Adipocyte (in vitro differentiated cells): ENCODE data around the gene LRRK2.
A peak's percentile ranks its signal among the peaks of the same experiment; 100 is the strongest.

ENCODE experiments used
- DNase-seq: peaks from one replicate; pipeline ENCODE4 v3.0.0-alpha.2; 2015; ENCODE audit warnings: low read depth
- H3K27me3 ChIP-seq: replicated peaks from 2 replicates; pipeline ENCODE4 v1.7.0; 2013; ENCODE audit warnings: mild to moderate bottlenecking, low read length, moderate library complexity; ENCODE audit not compliant: control insufficient read depth, insufficient read depth
- H3K36me3 ChIP-seq: 2 replicates; pipeline ENCODE4 v1.7.0; 2013; ENCODE audit warnings: low read length, mild to moderate bottlenecking, moderate library complexity; ENCODE audit not compliant: control insufficient read depth, insufficient read depth, severe bottlenecking
- H3K4me1 ChIP-seq: 2 replicates; pipeline ENCODE4 v1.7.0; 2013; ENCODE audit warnings: mild to moderate bottlenecking, low read length, moderate library complexity; ENCODE audit not compliant: control insufficient read depth, insufficient read depth
- H3K4me3 ChIP-seq: 2 replicates; pipeline ENCODE4 v1.7.0; 2013; ENCODE audit warnings: mild to moderate bottlenecking, low read length, moderate library complexity
- H3K9ac ChIP-seq: 2 replicates; pipeline ENCODE4 v1.7.0; 2013; ENCODE audit warnings: mild to moderate bottlenecking, low read length, moderate library complexity
- H3K9me3 ChIP-seq: 2 replicates; pipeline ENCODE4 v1.7.0; 2013; ENCODE audit warnings: mild to moderate bottlenecking, low read length, moderate library complexity; ENCODE audit not compliant: control insufficient read depth

LRRK2 gene

GRCh38 chr12:40253936-40254335 lies 29.1 kb downstream of the LRRK2 start:
- Histone ChIP-seq H3K27me3 (no peaks in the 10 kb centered on the region), H3K4me3 (no peak overlapping the region), H3K9me3 (no peaks in the 10 kb centered on the region), H3K9ac (no peak overlapping the region), H3K36me3 (peaks cover 12% of the 10 kb centered on the region), H3K4me1 (peaks cover 12% of the 10 kb centered on the region)
- peak; percentile 84 for DNase-seq

- H3K9me3 ChIP-seq = no peaks in the 10 kb centered on the region
- H3K4me3 ChIP-seq = no peak overlapping the region
- H3K27me3 ChIP-seq = no peaks in the 10 kb centered on the region
- peaks cover 12% of the 10 kb centered on the region for H3K4me1 ChIP-seq
- no peak for DNase-seq
- H3K9ac ChIP-seq = no peak overlapping the region
- H3K36me3 ChIP-seq = peaks cover 12% of the 10 kb centered on the region
These were observed 29.8 kb downstream of the LRRK2 start for GRCh38 chr12:40254455-40255085.

- Histone ChIP-seq H3K4me3 (no peak overlapping the region), H3K4me1 (peaks cover 12% of the 10 kb centered on the region), H3K9ac (no peak overlapping the region), H3K36me3 (peaks cover 3% of the 10 kb centered on the region), H3K9me3 (no peaks in the 10 kb centered on the region), H3K27me3 (no peaks in the 10 kb centered on the region)
- no peak for DNase-seq
These were observed 33.6 kb downstream of the LRRK2 start for GRCh38 chr12:40258371-40258770.

GRCh38 chr12:40261937-40262336 lies 37.1 kb downstream of the LRRK2 start:
- Histone ChIP-seq H3K9me3 (peaks cover 6% of the 10 kb centered on the region), H3K36me3 (peaks cover 11% of the 10 kb centered on the region), H3K27me3 (no peaks in the 10 kb centered on the region), H3K9ac (no peak overlapping the region), H3K4me1 (no peaks in the 10 kb centered on the region), H3K4me3 (no peak overlapping the region)
- no peak for DNase-seq

- Histone ChIP-seq H3K9me3 (peaks cover 6% of the 10 kb centered on the region), H3K27me3 (no peaks in the 10 kb centered on the region), H3K4me1 (no peaks in the 10 kb centered on the region), H3K9ac (no peak overlapping the region), H3K4me3 (no peak overlapping the region), H3K36me3 (peaks cover 8% of the 10 kb centered on the region)
- peak; percentile 5 for DNase-seq
These were observed 37.9 kb downstream of the LRRK2 start for GRCh38 chr12:40262657-40263056.

- peaks cover 8% of the 10 kb centered on the region for H3K36me3 ChIP-seq
- DNase-seq = peak; percentile 73
- peaks cover 6% of the 10 kb centered on the region for H3K9me3 ChIP-seq
- H3K4me3 ChIP-seq = no peak overlapping the region
- H3K9ac ChIP-seq = no peak overlapping the region
- no peaks in the 10 kb centered on the region for H3K27me3 ChIP-seq
- no peaks in the 10 kb centered on the region for H3K4me1 ChIP-seq
These were observed 39.0 kb downstream of the LRRK2 start for GRCh38 chr12:40263616-40264409.

GRCh38 chr12:40271981-40272664 lies 47.3 kb downstream of the LRRK2 start:
- Histone ChIP-seq H3K4me1 (no peaks in the 10 kb centered on the region), H3K9me3 (no peaks in the 10 kb centered on the region), H3K9ac (no peak overlapping the region), H3K4me3 (no peak overlapping the region), H3K36me3 (no peaks in the 10 kb centered on the region), H3K27me3 (no peaks in the 10 kb centered on the region)
- DNase-seq = no peak

GRCh38 chr12:40281791-40282364 lies 57.1 kb downstream of the LRRK2 start:
- Histone ChIP-seq H3K4me3 (no peak overlapping the region), H3K27me3 (no peaks in the 10 kb centered on the region), H3K4me1 (no peaks in the 10 kb centered on the region), H3K36me3 (peaks cover 16% of the 10 kb centered on the region), H3K9me3 (no peaks in the 10 kb centered on the region), H3K9ac (no peak overlapping the region)
- no peak for DNase-seq

GRCh38 chr12:40286583-40286982 lies 61.8 kb downstream of the LRRK2 start:
- H3K9ac ChIP-seq = no peak overlapping the region
- H3K4me3 ChIP-seq = no peak overlapping the region
- DNase-seq = peak; percentile 51
- H3K4me1 ChIP-seq = no peaks in the 10 kb centered on the region
- H3K36me3 ChIP-seq = peaks cover 14% of the 10 kb centered on the region
- peaks cover 4% of the 10 kb centered on the region for H3K9me3 ChIP-seq
- no peaks in the 10 kb centered on the region for H3K27me3 ChIP-seq

GRCh38 chr12:40287369-40287975 lies 62.7 kb downstream of the LRRK2 start:
- DNase-seq = no peak
- Histone ChIP-seq H3K9me3 (peaks cover 4% of the 10 kb centered on the region), H3K9ac (no peak overlapping the region), H3K27me3 (no peaks in the 10 kb centered on the region), H3K4me1 (no peaks in the 10 kb centered on the region), H3K4me3 (no peak overlapping the region), H3K36me3 (peaks cover 14% of the 10 kb centered on the region)
